IPS-18c (cell line): ENCODE results near the gene ASIC5.
"Not testable (repeated sequence)": the region's sequence is repeated elsewhere in the genome, so short reads cannot be mapped to it uniquely, and the experiment has no call there.

ENCODE experiments used
- H3K4me3 ChIP-seq: 2 replicates; pipeline ENCODE4 v1.7.0; 2013; ENCODE audit warnings: low read depth, mild to moderate bottlenecking, low read length, moderate library complexity; ENCODE audit not compliant: insufficient read depth
- H3K9me3 ChIP-seq: one replicate; pipeline ENCODE4 v1.6.1; 2013; ENCODE audit warnings: mild to moderate bottlenecking, low read length, moderate library complexity; ENCODE audit not compliant: control insufficient read depth, insufficient read depth

The ASIC5 gene, protein sequence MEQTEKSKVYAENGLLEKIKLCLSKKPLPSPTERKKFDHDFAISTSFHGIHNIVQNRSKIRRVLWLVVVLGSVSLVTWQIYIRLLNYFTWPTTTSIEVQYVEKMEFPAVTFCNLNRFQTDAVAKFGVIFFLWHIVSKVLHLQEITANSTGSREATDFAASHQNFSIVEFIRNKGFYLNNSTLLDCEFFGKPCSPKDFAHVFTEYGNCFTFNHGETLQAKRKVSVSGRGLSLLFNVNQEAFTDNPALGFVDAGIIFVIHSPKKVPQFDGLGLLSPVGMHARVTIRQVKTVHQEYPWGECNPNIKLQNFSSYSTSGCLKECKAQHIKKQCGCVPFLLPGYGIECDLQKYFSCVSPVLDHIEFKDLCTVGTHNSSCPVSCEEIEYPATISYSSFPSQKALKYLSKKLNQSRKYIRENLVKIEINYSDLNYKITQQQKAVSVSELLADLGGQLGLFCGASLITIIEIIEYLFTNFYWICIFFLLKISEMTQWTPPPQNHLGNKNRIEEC

DNA sequence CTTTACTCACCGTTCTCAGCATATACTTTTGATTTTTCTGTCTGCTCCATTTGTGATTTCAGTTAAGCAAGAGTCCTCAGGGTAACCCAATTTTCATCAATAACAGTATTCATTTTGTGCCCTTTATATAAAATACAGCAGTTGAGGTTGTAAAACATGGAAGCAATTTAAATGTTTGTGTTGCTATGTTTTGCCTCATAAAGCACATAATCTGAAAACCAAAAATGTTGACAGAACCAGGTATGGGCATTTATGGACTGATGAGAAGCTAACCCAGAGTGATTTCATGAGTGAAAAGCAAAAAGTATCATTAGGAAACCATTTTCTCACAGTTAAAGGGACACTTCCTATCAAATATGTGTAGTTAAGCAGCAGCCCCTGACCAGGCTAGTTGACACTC lies at the start of gene ASIC5:
Gene ASIC5 (minus strand): TSS at position 101 of the 400 bp plus-strand sequence. CDS start 51 bp downstream, at position 50.
- Histone ChIP-seq H3K9me3 (peaks cover 5% of the 10 kb centered on the region), H3K4me3 (no peak within 1 kb of the TSS)

DNA sequence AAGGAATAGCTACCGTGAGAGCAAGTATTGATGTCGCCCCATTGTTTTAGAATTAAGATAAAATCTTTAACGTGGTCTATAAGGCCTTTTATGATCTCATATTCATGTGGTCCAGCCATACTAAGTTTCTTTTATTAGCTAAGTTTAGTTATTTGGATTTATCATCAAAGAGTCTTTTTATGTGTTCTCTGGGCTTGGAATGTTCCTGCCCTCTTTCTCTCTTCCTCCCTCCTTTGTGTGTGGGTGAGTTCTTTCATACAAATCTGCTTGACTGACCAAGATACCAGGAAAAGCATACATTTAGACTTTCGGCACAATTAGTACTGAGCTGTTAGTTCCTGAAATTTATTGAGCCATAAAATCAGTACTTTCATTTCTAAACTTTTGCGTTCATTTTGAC lies 48.7 kb upstream of the ASIC5 start:
- Histone ChIP-seq H3K9me3 (no peaks in the 10 kb centered on the region), H3K4me3 (no peak overlapping the region)

DNA sequence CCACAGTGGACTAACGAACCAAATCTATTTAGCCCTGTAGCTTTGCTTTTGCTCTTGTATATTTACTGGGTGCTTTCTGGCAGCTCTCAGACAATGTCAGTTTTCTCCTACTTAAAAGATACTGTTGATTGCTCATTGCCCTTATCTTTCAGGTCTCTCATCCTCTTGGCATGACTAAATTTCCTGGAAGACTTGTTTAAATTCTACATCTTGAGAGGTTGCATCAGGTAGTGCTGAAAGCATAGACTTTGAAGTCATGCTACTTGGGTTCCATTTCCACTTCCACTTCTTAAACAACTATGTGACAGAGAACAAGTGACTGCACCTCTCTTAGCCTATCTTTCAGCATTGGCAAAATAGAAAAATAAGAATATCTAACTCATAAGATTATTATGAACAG lies 45.8 kb upstream of the ASIC5 start:
- H3K4me3 ChIP-seq: no peak overlapping the region
- no peaks in the 10 kb centered on the region for H3K9me3 ChIP-seq

DNA sequence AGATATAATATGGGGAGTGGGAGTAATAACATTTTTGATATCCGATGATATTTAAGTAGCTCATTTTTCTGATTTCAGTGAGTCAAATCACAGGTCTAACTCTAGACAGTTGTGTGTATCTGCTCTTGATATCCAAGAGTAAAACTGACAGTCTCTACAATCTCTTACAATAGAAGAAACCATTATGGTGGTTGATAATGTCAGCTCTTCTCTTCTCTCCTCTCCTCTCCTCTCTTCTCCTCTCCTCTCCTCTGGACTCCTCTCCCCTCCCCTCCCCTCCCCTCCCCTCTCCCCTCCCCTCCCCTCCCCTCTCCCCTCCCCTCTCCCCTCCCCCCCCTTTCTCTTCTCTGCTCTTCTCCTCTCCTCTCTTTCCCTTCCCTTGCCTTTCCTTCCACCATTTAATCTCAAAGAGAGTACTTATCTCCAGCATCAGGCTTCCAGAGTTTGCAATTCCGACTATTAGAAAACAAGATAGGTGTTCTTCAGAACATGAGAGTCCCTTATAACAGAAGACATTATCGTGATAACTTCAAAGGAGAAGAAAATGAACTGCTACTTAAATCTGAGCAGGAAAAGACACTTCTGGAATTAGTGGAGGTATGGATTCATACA lies 43.6 kb upstream of the ASIC5 start:
- Histone ChIP-seq H3K9me3 (no peaks in the 10 kb centered on the region), H3K4me3 (no peak overlapping the region)

DNA sequence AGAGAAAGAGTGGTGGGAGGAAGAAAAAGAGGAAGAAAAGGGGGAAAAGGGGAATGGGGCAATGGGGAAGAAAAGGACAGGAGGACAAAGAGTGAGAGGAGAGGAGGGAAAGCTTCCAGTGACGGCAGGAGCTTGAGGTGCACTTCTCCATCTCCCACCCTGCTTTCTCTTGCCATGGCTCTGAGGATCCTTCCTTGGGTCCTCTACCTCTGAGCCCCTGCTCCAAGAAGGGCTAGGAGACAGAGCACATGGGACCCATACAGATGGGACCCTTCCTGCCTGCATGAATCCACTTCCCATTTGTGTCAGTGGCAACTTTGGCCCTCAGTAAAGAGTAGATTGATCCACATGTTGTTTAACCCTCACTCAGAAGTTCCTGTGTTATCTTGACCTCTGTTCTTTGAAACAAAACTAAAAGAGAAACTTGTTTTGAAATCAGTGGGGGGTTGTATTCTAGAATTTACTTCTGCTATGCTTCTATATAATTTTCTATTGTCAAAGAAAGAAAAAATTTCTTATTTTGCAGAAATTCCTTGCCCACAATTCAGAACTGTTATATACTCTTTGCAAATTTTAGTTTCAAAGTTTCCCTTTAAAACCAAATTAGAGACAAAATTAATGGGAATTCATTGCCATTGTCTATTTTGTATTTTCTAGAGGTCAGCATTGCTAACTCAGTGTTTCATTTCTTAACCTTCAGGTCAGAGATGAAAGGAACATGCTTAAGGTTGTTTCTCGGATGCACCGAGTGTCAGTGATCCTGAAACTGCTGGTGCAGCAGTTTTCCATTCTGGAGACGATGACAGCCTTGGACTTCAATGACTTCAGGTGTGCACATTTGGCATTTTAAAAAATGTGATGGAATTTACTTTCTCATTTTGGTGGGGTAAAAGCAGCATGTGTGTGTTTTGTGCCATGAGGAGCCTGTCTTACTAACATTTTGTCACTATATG lies 42.4 kb upstream of the ASIC5 start:
- Histone ChIP-seq H3K9me3 (no peaks in the 10 kb centered on the region), H3K4me3 (no peak overlapping the region)

DNA sequence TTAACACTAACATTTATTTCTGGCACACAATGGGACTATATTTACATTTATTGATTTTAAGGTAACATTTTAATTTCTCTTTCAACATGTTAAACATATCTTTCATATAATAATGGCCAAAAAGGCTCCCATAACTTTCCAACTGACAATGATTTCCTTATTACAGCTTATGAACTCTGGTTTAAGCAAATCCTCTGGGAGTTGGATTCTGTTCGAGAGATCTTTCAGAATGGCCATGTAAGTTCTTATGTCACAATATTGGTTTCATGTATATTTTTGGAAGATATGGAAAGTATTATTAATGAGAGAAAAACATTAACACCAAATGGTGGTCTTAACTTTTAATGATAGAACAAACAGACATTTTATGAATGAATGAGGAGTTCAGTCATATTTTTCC lies 41.5 kb upstream of the ASIC5 start:
- no peaks in the 10 kb centered on the region for H3K9me3 ChIP-seq
- no peak overlapping the region for H3K4me3 ChIP-seq

DNA sequence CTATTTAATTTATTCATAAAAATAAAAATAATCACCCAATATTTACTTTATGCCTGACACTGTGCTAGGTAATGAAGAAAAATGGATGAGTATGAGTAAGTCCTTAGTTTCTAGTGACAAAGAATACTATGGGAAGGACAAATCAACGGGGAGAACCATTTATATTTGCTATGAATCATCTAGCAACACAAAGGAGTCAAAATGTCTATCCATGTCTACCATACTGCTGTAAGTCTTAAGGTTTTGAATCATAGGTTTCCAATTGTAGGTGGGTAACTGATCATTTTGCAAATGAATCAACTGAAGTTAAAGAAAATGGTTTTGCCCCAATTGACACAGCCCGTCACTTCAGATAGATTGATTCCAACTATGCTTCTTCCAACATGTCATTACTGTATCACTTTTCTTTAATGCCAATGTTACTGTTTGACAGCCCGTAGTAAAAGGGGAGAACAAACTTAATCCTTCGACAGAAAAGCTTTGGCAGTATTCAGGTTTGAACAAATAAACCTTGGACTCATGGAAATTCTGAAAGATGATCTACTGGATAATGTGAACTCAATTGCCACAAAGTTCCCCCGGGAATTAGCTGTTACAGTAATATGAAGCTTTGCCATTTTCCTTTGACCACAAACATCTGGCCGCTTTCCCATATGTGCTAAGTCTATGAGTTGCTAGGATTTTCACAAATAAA lies 40.6 kb upstream of the ASIC5 start:
- Histone ChIP-seq H3K9me3 (no peaks in the 10 kb centered on the region), H3K4me3 (no peak overlapping the region)

DNA sequence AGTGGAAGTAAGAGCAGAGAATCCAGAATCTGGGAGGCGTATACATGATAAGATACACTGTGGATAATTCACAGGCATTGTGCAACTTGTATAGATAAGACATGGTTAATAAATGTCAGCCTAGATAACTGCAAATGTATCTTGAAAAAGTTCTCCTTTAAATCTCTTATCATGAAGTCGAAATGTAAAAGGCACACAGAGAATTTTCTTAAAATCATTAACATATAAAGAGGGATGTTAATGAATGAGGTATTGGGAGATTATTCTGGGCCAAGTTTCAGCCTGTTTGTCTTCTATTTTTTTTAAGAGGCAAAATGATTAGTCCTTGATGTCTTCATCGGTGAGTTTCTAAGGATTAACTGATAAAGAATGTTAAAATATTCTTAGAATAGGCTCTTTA lies 38.3 kb upstream of the ASIC5 start:
- H3K9me3 ChIP-seq: no peaks in the 10 kb centered on the region
- no peak overlapping the region for H3K4me3 ChIP-seq

DNA sequence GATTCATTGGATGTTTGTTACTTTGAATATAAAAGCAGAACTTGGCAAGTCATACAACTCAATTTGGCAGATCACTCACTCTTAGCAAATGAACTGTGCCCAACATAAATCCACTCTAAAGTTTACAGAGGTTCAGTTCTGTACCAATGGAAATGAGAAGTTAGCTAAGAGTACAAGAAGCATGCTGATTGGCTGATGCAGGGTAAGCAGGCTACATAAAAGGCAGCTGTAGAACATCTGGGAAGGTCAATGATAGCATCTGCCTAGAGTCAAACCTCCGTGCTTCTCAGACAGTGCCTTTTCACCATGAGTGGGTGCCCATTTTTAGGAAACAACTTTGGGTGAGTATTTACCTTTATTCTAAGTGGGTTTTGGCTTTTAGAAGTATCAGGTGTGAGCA lies 37.4 kb upstream of the ASIC5 start, which contains the start of gene TDO2:
Gene TDO2 (plus strand): TSS at position 244 of the 400 bp plus-strand sequence. CDS start 63 bp downstream, at position 307.
- H3K4me3 ChIP-seq: no peak within 1 kb of the TSS

DNA sequence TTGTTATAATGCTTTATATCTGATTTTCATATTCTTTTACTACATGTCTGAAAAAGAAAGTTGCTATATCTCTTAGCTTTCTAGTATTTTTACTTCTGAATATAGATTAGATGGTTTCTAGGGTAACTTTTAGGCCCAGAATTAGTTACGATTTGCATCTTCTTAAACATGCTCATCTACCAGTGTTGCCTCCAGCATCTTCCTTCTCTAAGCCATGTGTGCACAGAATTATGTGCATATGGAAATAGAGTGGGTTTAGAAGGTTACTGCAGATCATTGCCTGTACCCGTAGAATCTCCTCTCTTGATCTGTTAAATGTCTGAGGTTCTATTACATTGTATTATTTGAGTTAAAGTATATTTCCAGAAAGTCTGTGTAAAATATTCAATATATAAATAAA lies 34.9 kb upstream of the ASIC5 start:
- Histone ChIP-seq H3K4me3 (no peak overlapping the region), H3K9me3 (no peaks in the 10 kb centered on the region)

More for the DNA sequence above, 37.4 kb upstream of the ASIC5 start, which contains the start of gene TDO2:
- no peaks in the 10 kb centered on the region for H3K9me3 ChIP-seq

DNA sequence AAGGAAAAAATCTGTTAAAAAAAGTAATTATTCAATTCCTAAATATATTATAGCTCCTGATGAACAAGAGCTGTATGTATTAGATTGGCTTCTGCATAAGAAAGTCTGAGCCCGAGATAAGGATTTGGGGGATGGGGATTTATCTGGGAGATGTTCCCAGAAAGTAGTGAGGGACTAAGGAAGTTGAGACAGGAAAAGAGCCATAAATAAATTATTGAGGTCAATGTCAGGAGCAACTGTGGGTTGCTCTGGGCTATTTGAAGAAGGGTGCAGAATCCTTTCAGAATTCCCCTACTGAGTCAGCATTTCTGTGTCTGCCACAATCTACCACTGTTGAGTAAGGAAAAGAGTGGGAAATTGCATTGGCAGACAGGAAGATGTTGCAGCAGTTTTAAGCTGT lies 34.3 kb upstream of the ASIC5 start:
- H3K9me3 ChIP-seq: no peaks in the 10 kb centered on the region
- H3K4me3 ChIP-seq: no peak overlapping the region

DNA sequence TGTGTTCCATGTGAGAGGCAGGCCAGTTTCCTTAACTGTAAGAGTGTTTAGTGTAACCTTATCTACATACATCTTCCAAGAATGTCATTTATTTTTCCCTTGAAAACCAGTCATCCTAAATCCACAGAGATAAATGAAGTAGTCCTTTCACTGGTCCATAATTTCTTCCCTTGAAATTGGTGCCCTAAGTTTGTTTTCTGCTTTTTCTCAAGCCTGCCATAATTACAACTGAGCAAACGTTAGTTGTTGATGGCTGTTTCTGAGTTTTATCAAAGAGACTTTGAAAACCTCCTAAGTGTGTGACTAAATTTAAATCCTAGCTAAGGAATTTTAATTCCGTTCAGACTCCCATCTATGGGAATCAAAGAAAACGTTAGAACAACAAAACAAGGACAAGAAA lies 33.8 kb upstream of the ASIC5 start:
- H3K4me3 ChIP-seq: no peak overlapping the region
- H3K9me3 ChIP-seq: no peaks in the 10 kb centered on the region

DNA sequence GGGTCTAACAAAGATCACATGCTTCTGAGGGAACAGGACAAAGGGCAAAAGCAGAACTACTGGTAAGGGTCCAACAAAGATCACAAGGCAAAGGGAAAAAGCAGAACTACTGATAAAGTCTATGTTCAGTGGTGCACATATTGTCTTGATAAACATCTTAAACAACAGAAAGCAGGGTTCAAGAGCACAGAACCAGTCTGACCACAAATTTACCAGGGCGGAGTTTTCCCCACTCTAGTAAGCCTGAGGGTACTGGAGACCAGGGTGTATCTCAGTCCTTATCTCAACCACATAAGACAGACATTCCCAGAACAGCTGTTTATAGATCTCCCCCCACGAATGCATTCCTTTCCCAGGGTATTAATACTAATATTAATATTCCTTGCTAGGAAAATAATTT lies 32.3 kb upstream of the ASIC5 start:
- H3K9me3 ChIP-seq, H3K4me3 ChIP-seq: not testable (repeated sequence)

DNA sequence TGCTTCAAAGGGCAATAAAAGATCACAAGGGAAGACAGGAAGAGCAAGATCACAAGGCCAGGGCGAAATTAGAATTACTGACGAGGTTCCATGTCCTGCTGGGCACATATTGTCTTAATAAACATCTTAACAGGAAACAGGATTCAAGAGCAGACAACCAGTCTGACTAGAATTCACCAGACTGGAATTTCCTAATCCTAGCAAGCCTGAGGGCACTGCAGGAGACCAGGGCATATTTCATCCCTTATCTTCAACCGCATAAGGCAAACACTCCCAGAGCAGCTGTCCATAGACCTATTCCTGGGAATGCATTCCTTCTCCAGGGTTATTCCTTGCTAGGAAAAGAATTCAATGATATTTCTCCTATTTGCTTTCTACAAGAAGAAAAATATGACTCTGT lies 25.0 kb upstream of the ASIC5 start:
- H3K9me3 ChIP-seq: no peaks in the 10 kb centered on the region

DNA sequence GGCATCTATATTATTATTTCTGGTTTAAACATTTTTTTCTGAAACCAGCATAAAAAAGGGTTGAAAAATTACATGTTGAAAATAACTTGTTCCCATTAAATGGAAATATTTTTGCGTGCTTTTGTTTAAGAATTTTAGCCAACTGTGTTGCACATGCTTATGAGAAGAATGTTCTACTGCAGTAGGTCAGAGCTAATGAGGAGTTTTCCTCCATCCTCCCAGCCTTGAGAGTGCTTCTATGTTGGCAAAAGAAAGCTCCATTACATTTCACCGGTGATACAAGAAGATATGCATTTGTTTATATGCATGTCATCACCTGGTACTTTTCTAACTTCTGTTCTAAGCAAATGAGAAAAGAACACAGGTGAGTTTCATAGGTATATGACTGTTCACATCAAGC lies 23.9 kb upstream of the ASIC5 start:
- H3K4me3 ChIP-seq: no peak overlapping the region
- H3K9me3 ChIP-seq: no peaks in the 10 kb centered on the region

More for the DNA sequence above, 25.0 kb upstream of the ASIC5 start:
- H3K4me3 ChIP-seq: no peak overlapping the region

DNA sequence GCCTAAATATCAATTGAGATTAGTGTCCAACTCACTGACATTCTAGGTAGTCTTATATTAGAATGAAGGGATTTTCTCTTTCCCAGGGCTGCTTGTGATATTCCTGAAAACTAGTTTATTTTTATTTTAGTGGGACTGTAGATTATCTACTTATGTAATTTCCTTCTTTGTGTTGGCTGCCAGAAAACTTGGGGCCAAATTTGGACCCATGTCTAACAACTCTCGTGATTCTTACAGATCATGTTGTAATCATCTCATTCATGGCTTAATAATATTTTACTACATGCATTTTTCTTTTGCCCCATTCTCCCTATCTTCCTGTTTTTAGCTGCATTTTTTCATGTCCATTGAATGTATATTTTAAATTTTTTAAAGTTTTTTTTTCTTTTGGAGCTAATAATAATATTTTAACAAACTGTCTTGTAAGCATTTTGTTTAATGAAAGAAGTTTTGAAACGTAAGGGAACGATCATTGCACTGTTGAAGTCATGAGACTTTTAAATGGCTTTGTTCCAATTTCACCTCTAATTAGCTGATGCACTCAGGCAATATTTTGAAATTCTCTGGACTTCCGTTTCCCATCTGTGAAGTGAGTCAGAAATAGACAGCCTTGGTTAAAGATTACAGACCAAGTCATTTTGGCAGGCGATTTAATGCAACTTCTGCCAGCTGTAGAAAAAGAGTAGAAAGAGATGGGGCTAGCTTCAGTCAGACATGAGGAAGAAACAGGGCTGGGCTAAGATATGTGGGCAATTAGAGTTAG lies 23.1 kb upstream of the ASIC5 start:
- Histone ChIP-seq H3K9me3 (no peaks in the 10 kb centered on the region), H3K4me3 (no peak overlapping the region)
